Fibroblast of lung (primary cell): ENCODE data around the gene ARL4D.

Experiments
- CTCF ChIP-seq, 2 donors: IDR thresholded peaks in 1 of 2; conservative IDR thresholded peaks in 1 of 2; 1 replicate in 1 of 2; 2 replicates in 1 of 2; pipeline ENCODE4 v1.5.1; 2011 to 2012; ENCODE audit warnings: low read length in 2 of 2, control low read depth in 1 of 2, inconsistent platforms in 1 of 2, low read depth in 1 of 2, mild to moderate bottlenecking in 1 of 2
- EZH2 ChIP-seq: IDR thresholded peaks from 2 replicates; pipeline ENCODE4 v1.5.1; 2012; ENCODE audit warnings: low read length, control low read depth, mild to moderate bottlenecking; ENCODE audit errors: missing control alignments

- TF ChIP-seq CTCF (conservative IDR thresholded peaks at IDR 0.05 in 1 of 2, IDR thresholded peaks at IDR 0.05 in 1 of 2; ENCODE audit: low read depth in 1 of 2, low read length in 2 of 2): no peak
- TF ChIP-seq EZH2: no peak
Observed at GRCh38 chr17:43378766-43379165, 20.0 kb upstream of the ARL4D start.
